Loucy (cell line): ENCODE results near the gene USP5.
A peak's percentile ranks its signal among the peaks of the same experiment; 100 is the strongest.

ENCODE experiments used
- H2AFZ ChIP-seq: fragments of 200-600 bp; sonication (generic); 2 replicates; pipeline ENCODE4 v1.6.0; 2016; ENCODE audit warnings: antibody characterized with exemption, mild to moderate bottlenecking, low read length, moderate library complexity
- H3F3A ChIP-seq: fragments of 200-600 bp; 2 replicates; pipeline ENCODE4 v1.6.0; 2016; ENCODE audit warnings: antibody characterized with exemption, low read depth, mild to moderate bottlenecking
- H3K27me3 ChIP-seq: fragments of 200-600 bp; sonication (generic); 2 replicates; pipeline ENCODE4 v1.6.1; 2014; ENCODE audit warnings: low read length, mild to moderate bottlenecking; ENCODE audit not compliant: insufficient read depth, poor library complexity, severe bottlenecking
- H3K36me3 ChIP-seq: fragments of 200-600 bp; sonication (generic); 2 replicates; pipeline ENCODE4 v1.6.1; 2016; ENCODE audit warnings: low read length; ENCODE audit not compliant: insufficient read depth
- H3K4me1 ChIP-seq: fragments of 200-600 bp; sonication (generic); 2 replicates; pipeline ENCODE4 v1.5.1; 2014; ENCODE audit warnings: low read length, mild to moderate bottlenecking; ENCODE audit not compliant: insufficient read depth, poor library complexity, severe bottlenecking
- H3K4me2 ChIP-seq: fragments of 200-600 bp; sonication (generic); 2 replicates; pipeline ENCODE4 v1.6.0; 2014; ENCODE audit warnings: antibody characterized with exemption, low read length, low read depth, mild to moderate bottlenecking; ENCODE audit not compliant: poor library complexity, severe bottlenecking
- H3K4me3 ChIP-seq: fragments of 200-600 bp; sonication (generic); 2 replicates; pipeline ENCODE4 v1.5.1; 2014; ENCODE audit warnings: low read length, mild to moderate bottlenecking, mixed read lengths; ENCODE audit not compliant: poor library complexity, severe bottlenecking
- H3K79me2 ChIP-seq: fragments of 200-600 bp; sonication (generic); 2 replicates; pipeline ENCODE4 v1.6.1; 2014; ENCODE audit warnings: low read length; ENCODE audit not compliant: insufficient read depth
- H3K9ac ChIP-seq: fragments of 200-600 bp; sonication (generic); 2 replicates; pipeline ENCODE4 v1.6.0; 2014; ENCODE audit warnings: mild to moderate bottlenecking, low read depth, low read length, moderate library complexity; ENCODE audit not compliant: poor library complexity, severe bottlenecking
- H3K9me2 ChIP-seq: fragments of 200-600 bp; sonication (generic); replicated peaks from 2 replicates; pipeline ENCODE4 v1.6.1; 2016; ENCODE audit warnings: low read depth, low read length, mixed read lengths
- H3K9me3 ChIP-seq: fragments of 200-600 bp; sonication (generic); 2 replicates; pipeline ENCODE4 v1.6.1; 2014; ENCODE audit warnings: mild to moderate bottlenecking, antibody characterized with exemption, low read length, low read depth; ENCODE audit not compliant: insufficient read depth
- H4K20me1 ChIP-seq: fragments of 200-600 bp; sonication (generic); 2 replicates; pipeline ENCODE4 v1.6.0; 2014; ENCODE audit warnings: antibody characterized with exemption, low read length, mild to moderate bottlenecking; ENCODE audit not compliant: insufficient read depth, poor library complexity, severe bottlenecking
- CTCF ChIP-seq: fragments of 200-600 bp; sonication (generic); conservative IDR thresholded peaks from 2 replicates; pipeline ENCODE4 v1.5.1; 2014; ENCODE audit warnings: mild to moderate bottlenecking, antibody characterized with exemption, low read length
- EZH2phosphoT487 ChIP-seq: fragments of 200-600 bp; IDR thresholded peaks from 2 replicates; pipeline ENCODE4 v1.6.1; 2018; ENCODE audit warnings: antibody characterized with exemption, mild to moderate bottlenecking, moderate library complexity, borderline replicate concordance

Gene USP5

DNA sequence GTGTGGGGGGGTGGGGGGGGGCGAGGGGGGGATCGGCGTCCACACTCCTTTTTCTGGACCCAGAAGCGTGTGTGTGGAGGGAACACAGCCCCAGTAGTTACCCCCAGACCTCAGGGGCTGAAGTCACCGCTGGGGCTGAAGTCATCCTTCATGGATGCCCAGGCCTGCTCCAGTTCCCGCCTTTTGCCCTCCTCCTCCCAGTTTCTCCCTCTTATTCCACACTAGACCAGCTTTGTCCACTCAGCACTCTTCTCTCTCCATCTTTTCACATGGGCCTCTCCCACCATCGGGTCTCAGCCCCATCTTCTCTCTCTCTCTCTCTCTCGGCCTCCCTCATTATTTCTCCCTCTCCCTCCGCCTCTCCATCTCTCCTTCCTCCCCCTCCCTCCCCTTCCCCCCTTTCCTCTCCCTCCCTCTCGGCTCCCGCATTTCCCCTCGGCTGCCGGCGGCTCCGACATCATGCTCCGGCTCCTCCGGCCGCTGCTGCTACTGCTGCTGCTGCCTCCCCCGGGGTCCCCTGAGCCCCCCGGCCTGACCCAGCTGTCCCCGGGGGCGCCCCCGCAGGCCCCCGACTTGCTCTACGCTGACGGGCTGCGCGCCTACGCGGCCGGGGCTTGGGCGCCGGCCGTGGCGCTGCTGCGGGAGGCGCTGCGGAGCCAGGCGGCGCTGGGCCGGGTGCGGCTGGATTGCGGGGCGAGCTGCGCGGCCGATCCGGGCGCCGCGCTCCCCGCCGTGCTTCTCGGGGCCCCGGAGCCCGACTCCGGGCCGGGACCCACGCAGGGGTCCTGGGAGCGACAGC lies 23.8 kb upstream of the USP5 start, which contains the start of gene P3H3:
TSS of gene P3H3 (plus strand) at position 426 of the 799 bp plus-strand sequence. CDS start at position 460, 34 bp downstream.
- Histone ChIP-seq H2AFZ (peak within 1 kb of the TSS; percentile 69), H3K79me2 (peaks cover 25% of the 10 kb centered on the region; the same call in 1 of the 2 replicates), H3K36me3 (peaks cover 1% of the 10 kb centered on the region; the same call in 1 of the 2 replicates), H3K9me3 (no peaks in the 10 kb centered on the region), H3K4me3 (peak within 1 kb of the TSS; percentile 77), H3F3A (no peaks in the 10 kb centered on the region), H3K9ac (peak within 1 kb of the TSS; percentile 89), H3K4me1 (peaks cover 21% of the 10 kb centered on the region), H3K27me3 (no peaks in the 10 kb centered on the region), H3K9me2 (no peaks in the 10 kb centered on the region), H4K20me1 (no peaks in the 10 kb centered on the region), H3K4me2 (peak within 1 kb of the TSS; percentile 77)
- no peak for TF ChIP-seq EZH2phosphoT487
- TF ChIP-seq CTCF = peak; percentile 15; the same call in 1 of the 2 replicates

- H3K4me2 ChIP-seq = peak overlapping the region; percentile 77
- peak overlapping the region; percentile 89 for H3K9ac ChIP-seq
- no peaks in the 10 kb centered on the region for H4K20me1 ChIP-seq
These were observed 23.0 kb upstream of the USP5 start for GRCh38 chr12:6828781-6829535.

More at GRCh38 chr12:6828781-6829535, 23.0 kb upstream of the USP5 start:
- Histone ChIP-seq H3K4me1 (peaks cover 21% of the 10 kb centered on the region), H3F3A (no peaks in the 10 kb centered on the region), H2AFZ (peak overlapping the region; percentile 62), H3K4me3 (peak overlapping the region; percentile 77), H3K36me3 (peaks cover 9% of the 10 kb centered on the region; the same call in 1 of the 2 replicates), H3K9me2 (no peaks in the 10 kb centered on the region), H3K27me3 (no peaks in the 10 kb centered on the region), H3K79me2 (peaks cover 25% of the 10 kb centered on the region; the same call in 1 of the 2 replicates), H3K9me3 (no peaks in the 10 kb centered on the region)
- TF ChIP-seq CTCF (no peak), EZH2phosphoT487 (no peak)
